Measurements from ENCODE around the gene CEP57L1.
"Not testable (repeated sequence)": the region's sequence is repeated elsewhere in the genome, so short reads cannot be mapped to it uniquely, and the experiment has no call there.

Gene CEP57L1

GRCh38 chr6:109073344-109074132 lies 21.8 kb upstream of the CEP57L1 start:
- peak; percentile 28 for DNase-seq (ENCODE audit: low read depth, low spot score)

- DNase-seq (ENCODE audit: low read depth, low spot score), result no peak
Measured at GRCh38 chr6:109074133-109074415, 21.2 kb upstream of the CEP57L1 start.

- DNase-seq (ENCODE audit: low read depth, low spot score), result no peak
Measured at GRCh38 chr6:109075934-109076333, 19.4 kb upstream of the CEP57L1 start.

- DNase-seq (ENCODE audit: low read depth, low spot score), result no peak
Measured at GRCh38 chr6:109076377-109076776, 18.9 kb upstream of the CEP57L1 start.

- no peak for DNase-seq (ENCODE audit: low read depth, low spot score)
Measured at GRCh38 chr6:109079981-109080380, 15.3 kb upstream of the CEP57L1 start.

- DNase-seq (ENCODE audit: low read depth, low spot score), result no peak
Measured at GRCh38 chr6:109081026-109081425, 14.3 kb upstream of the CEP57L1 start.

GRCh38 chr6:109081516-109082187 lies 13.7 kb upstream of the CEP57L1 start:
- no peak for DNase-seq (ENCODE audit: low read depth, low spot score)

GRCh38 chr6:109082188-109082577 lies 13.1 kb upstream of the CEP57L1 start:
- DNase-seq (ENCODE audit: low read depth, low spot score), result no peak

GRCh38 chr6:109083657-109084056 lies 11.7 kb upstream of the CEP57L1 start:
- no peak for DNase-seq (ENCODE audit: low read depth, low spot score)

GRCh38 chr6:109084146-109084545 lies 11.2 kb upstream of the CEP57L1 start:
- not testable (repeated sequence) for DNase-seq (ENCODE audit: low read depth, low spot score)

- DNase-seq (ENCODE audit: low read depth, low spot score), result no peak
Measured at GRCh38 chr6:109087661-109088264, 7.5 kb upstream of the CEP57L1 start.

- DNase-seq (ENCODE audit: low read depth, low spot score), result no peak
Measured at GRCh38 chr6:109088995-109089394, 6.3 kb upstream of the CEP57L1 start.

- DNase-seq (ENCODE audit: low read depth, low spot score), result no peak
Measured at GRCh38 chr6:109091314-109092024, 3.8 kb upstream of the CEP57L1 start.

GRCh38 chr6:109092074-109092473 lies 3.2 kb upstream of the CEP57L1 start:
- no peak for DNase-seq (ENCODE audit: low read depth, low spot score)

GRCh38 chr6:109093732-109094415 lies 1.4 kb upstream of the CEP57L1 start:
- no peak for DNase-seq (ENCODE audit: low read depth, low spot score)

- peak; percentile 79 for DNase-seq (ENCODE audit: low read depth, low spot score)
Measured at GRCh38 chr6:109094416-109095035, 781 bp upstream of the CEP57L1 start, which contains the start of gene SESN1. SESN1 (minus strand) TSS chr6:109094846; CDS start chr6:109094073, 773 bp downstream.

GRCh38 chr6:109095835-109096084 lies 453 bp downstream of the CEP57L1 start:
- no peak for DNase-seq (ENCODE audit: low read depth, low spot score)

- DNase-seq (ENCODE audit: low read depth, low spot score), result no peak
Measured at GRCh38 chr6:109096208-109096607, 901 bp downstream of the CEP57L1 start.

- DNase-seq (ENCODE audit: low read depth, low spot score), result no peak
Measured at GRCh38 chr6:109097661-109098060, 2.4 kb downstream of the CEP57L1 start.

- DNase-seq (ENCODE audit: low read depth, low spot score), result no peak
Measured at GRCh38 chr6:109102762-109103161, 7.5 kb downstream of the CEP57L1 start.

GRCh38 chr6:109103942-109104341 lies 8.6 kb downstream of the CEP57L1 start:
- no peak for DNase-seq (ENCODE audit: low read depth, low spot score)
